SIG-M5 (cell line): ENCODE data around the gene SEPTIN5.
"Not testable (repeated sequence)": the region's sequence is repeated elsewhere in the genome, so short reads cannot be mapped to it uniquely, and the experiment has no call there.

Experiments used
- DNase-seq: peaks from one replicate; lab custom pipeline; 2025; lab: John Stamatoyannopoulos, UW

Gene SEPTIN5

DNA sequence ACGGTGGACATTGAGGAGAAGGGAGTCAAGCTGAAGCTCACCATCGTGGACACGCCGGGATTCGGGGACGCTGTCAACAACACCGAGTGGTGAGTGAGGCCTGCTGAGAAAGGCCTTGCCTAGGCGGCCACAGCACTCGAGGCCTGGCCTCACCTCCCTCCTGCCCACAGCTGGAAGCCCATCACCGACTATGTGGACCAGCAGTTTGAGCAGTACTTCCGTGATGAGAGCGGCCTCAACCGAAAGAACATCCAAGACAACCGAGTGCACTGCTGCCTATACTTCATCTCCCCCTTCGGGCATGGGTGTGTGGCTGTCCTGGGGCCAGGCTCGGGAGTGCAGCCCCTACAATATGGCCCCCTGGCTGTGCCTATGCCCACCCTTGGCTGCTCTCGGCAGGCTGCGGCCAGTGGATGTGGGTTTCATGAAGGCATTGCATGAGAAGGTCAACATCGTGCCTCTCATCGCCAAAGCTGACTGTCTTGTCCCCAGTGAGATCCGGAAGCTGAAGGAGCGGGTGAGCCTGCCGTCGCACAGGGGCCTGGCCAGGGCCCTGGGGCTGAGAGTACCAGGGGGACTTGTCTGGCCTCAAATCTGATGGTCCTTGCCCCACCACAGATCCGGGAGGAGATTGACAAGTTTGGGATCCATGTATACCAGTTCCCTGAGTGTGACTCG, 6.0 kb downstream of the SEPTIN5 start:
- DNase-seq = no peak

GRCh38 chr22:19720999-19721329, 6.7 kb downstream of the SEPTIN5 start:
- no peak for DNase-seq

- no peak for DNase-seq
These were observed 7.3 kb downstream of the SEPTIN5 start for GRCh38 chr22:19721330-19722177.

- DNase-seq = no peak
These were observed 8.1 kb downstream of the SEPTIN5 start for GRCh38 chr22:19722178-19722981.

DNA sequence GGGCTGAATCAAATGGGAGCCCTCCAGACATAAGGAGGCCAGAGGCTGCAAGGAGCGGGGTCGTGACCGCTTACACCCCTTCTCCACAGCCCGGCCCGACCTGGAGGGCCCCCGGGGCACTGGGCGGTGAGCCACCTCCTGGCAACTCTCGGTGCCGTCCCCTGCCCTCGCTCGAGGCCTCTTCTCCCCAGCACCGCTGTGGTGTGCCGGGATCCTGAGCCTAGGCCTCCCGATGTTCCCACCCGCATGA, 8.6 kb downstream of the SEPTIN5 start:
- DNase-seq = no peak

- DNase-seq = no peak
These were observed 9.1 kb downstream of the SEPTIN5 start, which contains the start of gene GP1BB for GRCh38 chr22:19723232-19723982. Gene GP1BB, plus strand, starts transcription at chr22:19723539. Its CDS starts 31 bp downstream, at chr22:19723570.

DNA sequence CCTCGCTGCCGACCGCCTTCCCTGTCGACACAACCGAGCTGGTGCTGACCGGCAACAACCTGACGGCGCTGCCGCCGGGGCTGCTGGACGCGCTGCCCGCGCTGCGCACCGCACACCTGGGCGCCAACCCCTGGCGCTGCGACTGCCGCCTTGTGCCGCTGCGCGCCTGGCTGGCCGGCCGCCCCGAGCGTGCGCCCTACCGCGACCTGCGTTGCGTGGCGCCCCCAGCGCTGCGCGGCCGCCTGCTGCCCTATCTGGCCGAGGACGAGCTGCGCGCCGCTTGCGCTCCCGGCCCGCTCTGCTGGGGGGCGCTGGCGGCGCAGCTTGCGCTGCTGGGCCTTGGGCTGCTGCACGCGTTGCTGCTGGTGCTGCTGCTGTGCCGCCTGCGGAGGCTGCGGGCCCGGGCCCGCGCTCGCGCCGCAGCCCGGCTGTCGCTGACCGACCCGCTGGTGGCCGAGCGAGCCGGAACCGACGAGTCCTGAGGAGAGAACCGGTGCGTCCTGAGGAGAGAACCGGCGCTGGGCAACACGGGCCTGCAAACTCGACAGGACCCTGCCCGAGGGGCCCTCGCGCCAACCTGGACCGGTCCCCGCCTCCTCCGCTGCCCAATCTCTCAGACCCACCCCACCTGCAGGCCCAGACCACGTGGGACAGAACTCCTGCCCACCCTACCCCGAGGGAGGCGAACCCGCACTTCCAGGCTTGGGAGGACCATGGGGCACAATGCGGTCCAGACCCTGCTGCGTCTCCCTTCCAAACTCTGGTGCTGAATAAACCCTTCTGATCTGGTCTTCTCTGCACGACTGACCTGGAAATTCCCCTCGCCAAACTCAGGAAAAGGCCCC, 9.9 kb downstream of the SEPTIN5 start:
- DNase-seq = no peak

DNA sequence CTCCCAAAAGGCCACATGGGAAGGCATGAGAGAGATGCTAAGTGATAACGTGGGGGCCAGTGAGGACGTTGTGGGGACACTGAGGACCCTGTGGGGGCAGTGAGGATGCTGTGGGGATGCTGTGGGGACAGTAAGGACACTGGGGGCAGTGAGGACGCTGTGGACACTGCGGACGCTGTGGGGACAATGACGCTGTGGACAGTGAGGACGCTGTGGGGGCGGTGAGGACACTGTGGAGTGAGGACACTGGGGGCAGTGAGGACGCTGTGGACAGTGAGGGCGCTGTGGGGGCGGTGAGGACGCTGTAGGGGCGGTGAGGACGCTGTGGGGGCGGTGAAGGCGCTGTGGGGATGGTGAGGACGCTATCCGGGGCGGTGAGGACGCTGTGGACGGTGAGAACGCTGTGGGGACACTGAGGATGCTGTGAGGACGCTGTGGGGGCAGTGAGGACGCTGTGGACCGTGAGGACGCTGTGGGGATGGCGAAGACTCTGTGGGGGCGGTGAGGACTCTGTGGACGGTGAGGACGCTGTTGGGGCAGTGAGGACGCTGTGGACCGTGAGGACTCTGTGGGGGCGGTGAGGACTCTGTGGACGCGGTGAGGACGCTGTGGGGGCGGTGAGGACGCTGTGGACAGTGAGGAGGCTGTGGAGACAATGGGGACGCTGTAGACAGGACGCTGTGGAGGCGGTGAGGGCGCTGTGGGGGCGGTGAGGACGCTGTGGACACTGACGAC, 10.8 kb downstream of the SEPTIN5 start:
- DNase-seq = no peak

DNA sequence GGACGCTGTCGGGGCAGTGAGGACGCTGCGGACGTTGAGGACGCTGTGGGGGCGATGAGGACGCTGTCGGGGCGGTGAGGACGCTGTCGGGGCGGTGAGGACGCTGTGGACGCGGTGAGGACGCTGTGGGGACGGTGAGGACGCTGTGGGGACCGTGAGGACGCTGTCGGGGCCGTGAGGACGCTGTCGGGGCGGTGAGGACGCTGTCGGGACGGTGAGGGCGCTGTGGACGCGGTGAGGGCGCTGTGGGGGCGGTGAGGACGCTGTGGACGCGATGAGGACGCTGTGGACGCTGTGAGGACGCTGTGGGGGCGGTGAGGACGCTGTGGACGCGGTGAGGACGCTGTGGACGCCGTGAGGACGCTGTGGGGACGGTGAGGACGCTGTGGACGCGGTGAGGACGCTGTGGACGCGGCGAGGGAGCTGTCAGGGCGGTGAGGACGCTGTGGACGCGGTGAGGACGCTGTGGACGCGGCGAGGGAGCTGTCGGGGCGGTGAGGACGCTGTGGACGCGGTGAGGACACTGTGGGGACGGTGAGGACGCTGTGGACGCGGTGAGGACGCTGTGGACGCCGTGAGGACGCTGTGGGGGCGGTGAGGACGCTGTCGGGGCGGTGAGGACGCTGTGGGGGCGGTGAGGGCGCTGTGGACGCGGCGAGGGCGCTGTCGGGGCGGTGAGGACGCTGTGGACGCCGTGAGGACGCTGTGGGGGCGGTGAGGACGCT, 11.9 kb downstream of the SEPTIN5 start:
- not testable (repeated sequence) for DNase-seq

GRCh38 chr22:19727310-19728150, 13.2 kb downstream of the SEPTIN5 start:
- no peak for DNase-seq

- no peak for DNase-seq
These were observed 14.0 kb downstream of the SEPTIN5 start for GRCh38 chr22:19728271-19728670.

DNA sequence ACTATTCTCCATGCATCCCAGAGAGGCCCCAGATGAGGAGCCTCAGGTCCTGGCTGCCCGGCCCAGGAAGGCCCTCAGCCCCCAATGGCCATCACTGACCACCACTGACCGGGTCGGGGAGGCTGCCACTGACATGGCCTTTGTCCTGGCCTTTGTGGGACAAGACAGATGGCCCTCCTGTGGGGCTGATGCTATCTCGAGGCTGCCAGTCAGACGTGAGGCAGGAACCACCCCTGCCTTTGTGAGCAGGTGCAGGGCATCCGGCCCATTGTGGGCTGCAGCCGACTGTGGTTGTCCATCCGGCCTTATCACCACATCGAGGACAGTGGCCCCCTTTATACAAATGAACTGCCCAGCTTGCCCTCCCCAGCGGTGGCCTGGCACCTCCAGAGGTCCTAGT, 14.5 kb downstream of the SEPTIN5 start:
- DNase-seq = no peak

- DNase-seq = no peak
These were observed 15.2 kb downstream of the SEPTIN5 start for GRCh38 chr22:19729507-19729906.

GRCh38 chr22:19730198-19730597, 15.9 kb downstream of the SEPTIN5 start:
- DNase-seq = no peak

GRCh38 chr22:19730655-19731360, 16.5 kb downstream of the SEPTIN5 start:
- no peak for DNase-seq

DNA sequence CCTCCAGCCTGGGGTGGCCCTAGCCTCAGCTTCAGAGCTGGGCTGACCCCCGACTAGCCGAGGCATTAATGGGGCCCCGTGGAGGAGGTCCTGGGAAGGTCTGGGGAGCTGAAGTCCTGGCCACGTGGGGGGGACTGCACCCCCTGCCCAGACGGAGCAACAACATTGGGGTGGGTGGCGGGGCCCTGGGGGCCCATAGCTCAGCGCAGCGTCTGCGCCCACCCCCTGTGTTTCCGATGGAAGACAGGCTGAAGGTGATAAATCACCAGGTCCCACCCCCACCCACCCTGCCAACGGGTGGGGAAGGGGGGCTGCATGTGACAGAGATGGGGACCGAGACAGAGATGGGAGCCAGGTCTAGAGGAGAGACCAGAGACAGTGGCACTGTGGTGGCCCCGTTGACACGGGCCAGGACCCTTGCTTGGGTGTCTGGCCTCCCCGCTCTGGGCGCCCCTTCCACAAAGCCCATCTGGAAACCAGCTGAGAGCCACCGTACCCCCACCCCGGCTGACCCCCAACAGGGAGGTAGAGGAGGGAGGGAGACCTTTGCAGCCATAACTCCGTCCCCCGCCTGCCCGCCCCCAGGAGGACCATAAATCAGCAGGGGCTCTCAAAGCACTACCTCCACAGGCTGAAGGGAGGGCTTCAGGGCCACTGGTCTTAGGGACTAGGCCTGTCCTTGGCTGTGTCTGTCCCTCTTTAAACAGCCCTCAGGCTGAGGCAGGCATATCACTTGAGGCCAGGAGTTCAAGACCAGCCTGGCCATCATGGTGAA, 17.2 kb downstream of the SEPTIN5 start:
- DNase-seq = no peak

- no peak for DNase-seq
These were observed 18.3 kb downstream of the SEPTIN5 start for GRCh38 chr22:19732403-19733113.
